RWPE2 (cell line): Measurements from ENCODE around the gene MYO3A.

ENCODE experiments used
- ATAC-seq: fragments of 200-7000 bp; cut with Tn5 transposase; 3 replicates; pipeline ENCODE4 v1.9.1; 2021; ENCODE audit warnings: low read depth
- DNase-seq: peaks from one replicate; pipeline ENCODE4 v3.0.0-alpha.2; 2020; ENCODE audit warnings: low spot score
- H3K27ac ChIP-seq: fragments of 450-650 bp; 2 replicates; pipeline ENCODE4 v1.5.1; 2017; ENCODE audit warnings: mild to moderate bottlenecking; ENCODE audit not compliant: poor library complexity, severe bottlenecking
- H3K27me3 ChIP-seq: fragments of 250-450 bp; sonication (Bioruptor Pico); 2 replicates; pipeline ENCODE4 v1.5.1; 2021; ENCODE audit warnings: mild to moderate bottlenecking, moderate library complexity; ENCODE audit not compliant: insufficient read depth, poor library complexity, severe bottlenecking
- H3K36me3 ChIP-seq: fragments of 250-450 bp; sonication (Bioruptor Pico); 2 replicates; pipeline ENCODE4 v1.5.1; 2020; ENCODE audit warnings: low read depth, mild to moderate bottlenecking, moderate library complexity
- H3K4me1 ChIP-seq: fragments of 250-450 bp; sonication (Bioruptor Pico); 2 replicates; pipeline ENCODE4 v1.5.1; 2021; ENCODE audit warnings: mild to moderate bottlenecking, moderate library complexity; ENCODE audit not compliant: insufficient read depth, poor library complexity, severe bottlenecking
- H3K4me3 ChIP-seq: fragments of 250-450 bp; sonication (Bioruptor Pico); 2 replicates; pipeline ENCODE4 v1.5.1; 2021; ENCODE audit warnings: mild to moderate bottlenecking, moderate library complexity; ENCODE audit not compliant: severe bottlenecking
- H3K9me3 ChIP-seq: fragments of 250-450 bp; sonication (Bioruptor Pico); 2 replicates; pipeline ENCODE4 v1.5.1; 2021; ENCODE audit warnings: mild to moderate bottlenecking, moderate library complexity; ENCODE audit not compliant: severe bottlenecking
- CTCF ChIP-seq: fragments of 450-650 bp; IDR thresholded peaks from one replicate; pipeline ENCODE4 v1.5.1; 2017; ENCODE audit warnings: mild to moderate bottlenecking, moderate library complexity; ENCODE audit not compliant: poor library complexity, severe bottlenecking

The MYO3A gene

GRCh38 chr10:25914776-25915175, 19.3 kb upstream of the MYO3A start:
- no peak for DNase-seq
- H3K36me3 ChIP-seq = no peaks in the 10 kb centered on the region
- H3K27me3 ChIP-seq = no peaks in the 10 kb centered on the region
- H3K27ac ChIP-seq = no peak overlapping the region
- H3K4me1 ChIP-seq = no peaks in the 10 kb centered on the region
- no peak for TF ChIP-seq CTCF
- no peak overlapping the region for H3K4me3 ChIP-seq
- H3K9me3 ChIP-seq = no peaks in the 10 kb centered on the region
- no peak for ATAC-seq

- no peak for TF ChIP-seq CTCF
- DNase-seq (no peak), ATAC-seq (peak; percentile 44; the same call in 1 of the 3 replicates)
- Histone ChIP-seq H3K27me3 (peaks cover 66% of the 10 kb centered on the region), H3K27ac (no peak overlapping the region), H3K36me3 (no peaks in the 10 kb centered on the region), H3K4me3 (no peak overlapping the region), H3K4me1 (no peaks in the 10 kb centered on the region), H3K9me3 (no peaks in the 10 kb centered on the region)
Observed at GRCh38 chr10:25934621-25935139, 651 bp downstream of the MYO3A start.

- Histone ChIP-seq H3K9me3 (no peaks in the 10 kb centered on the region), H3K27ac (no peak overlapping the region), H3K4me1 (no peaks in the 10 kb centered on the region), H3K4me3 (no peak overlapping the region), H3K36me3 (no peaks in the 10 kb centered on the region), H3K27me3 (peaks cover 77% of the 10 kb centered on the region)
- TF ChIP-seq CTCF = no peak
- ATAC-seq = no peak
- DNase-seq = no peak
Observed at GRCh38 chr10:25938405-25938804, 4.4 kb downstream of the MYO3A start.

- Histone ChIP-seq H3K27ac (no peak overlapping the region), H3K9me3 (no peaks in the 10 kb centered on the region), H3K4me3 (no peak overlapping the region), H3K4me1 (no peaks in the 10 kb centered on the region), H3K27me3 (peaks cover 16% of the 10 kb centered on the region), H3K36me3 (no peaks in the 10 kb centered on the region)
- no peak for TF ChIP-seq CTCF
- DNase-seq (no peak), ATAC-seq (no peak)
Observed at GRCh38 chr10:25944771-25945170, 10.7 kb downstream of the MYO3A start.

- no peak for DNase-seq
- ATAC-seq = no peak
- Histone ChIP-seq H3K36me3 (no peaks in the 10 kb centered on the region), H3K27me3 (no peaks in the 10 kb centered on the region), H3K27ac (no peak overlapping the region), H3K9me3 (no peaks in the 10 kb centered on the region), H3K4me3 (no peak overlapping the region), H3K4me1 (no peaks in the 10 kb centered on the region)
- no peak for TF ChIP-seq CTCF
Observed at GRCh38 chr10:25952857-25953256, 18.8 kb downstream of the MYO3A start.
